Body of pancreas (tissue), 4 donors: Measurements from ENCODE around the gene OPRL1.

Experiments used
- CTCF ChIP-seq, 7 experiments: fragments of 450-650 bp in 4 of 7; fragments of 200-600 bp in 3 of 7; sonication (generic) in 3 of 7; IDR thresholded peaks; one replicate each; pipeline ENCODE4 v1.5.1; 2016 to 2019; ENCODE audit warnings: antibody characterized with exemption in 7 of 7
- POLR2A ChIP-seq, 3 donors: fragments of 450-650 bp; IDR thresholded peaks; one replicate each; pipeline ENCODE4 v1.6.1; 2016; ENCODE audit warnings: antibody characterized with exemption in 3 of 3, mild to moderate bottlenecking in 2 of 3

GRCh38 chr20:64103871-64104666 is 24.2 kb downstream of the OPRL1 start:
- TF ChIP-seq CTCF (IDR thresholded peaks at IDR 0.05) (no peak), POLR2A (IDR thresholded peaks at IDR 0.05) (no peak)
